ENCODE data around the gene ASPDH. TPM values are rescaled to one million over a fixed set of nuclear protein-coding genes. Genes with fewer than 3 reads are reported as not detected.
A peak's percentile ranks its signal among the peaks of the same experiment; 100 is the strongest.

Gene ASPDH
- total RNA-seq (2014; rRNA removed; shearing (Covaris generic)), result not detected in 2 replicates

DNA sequence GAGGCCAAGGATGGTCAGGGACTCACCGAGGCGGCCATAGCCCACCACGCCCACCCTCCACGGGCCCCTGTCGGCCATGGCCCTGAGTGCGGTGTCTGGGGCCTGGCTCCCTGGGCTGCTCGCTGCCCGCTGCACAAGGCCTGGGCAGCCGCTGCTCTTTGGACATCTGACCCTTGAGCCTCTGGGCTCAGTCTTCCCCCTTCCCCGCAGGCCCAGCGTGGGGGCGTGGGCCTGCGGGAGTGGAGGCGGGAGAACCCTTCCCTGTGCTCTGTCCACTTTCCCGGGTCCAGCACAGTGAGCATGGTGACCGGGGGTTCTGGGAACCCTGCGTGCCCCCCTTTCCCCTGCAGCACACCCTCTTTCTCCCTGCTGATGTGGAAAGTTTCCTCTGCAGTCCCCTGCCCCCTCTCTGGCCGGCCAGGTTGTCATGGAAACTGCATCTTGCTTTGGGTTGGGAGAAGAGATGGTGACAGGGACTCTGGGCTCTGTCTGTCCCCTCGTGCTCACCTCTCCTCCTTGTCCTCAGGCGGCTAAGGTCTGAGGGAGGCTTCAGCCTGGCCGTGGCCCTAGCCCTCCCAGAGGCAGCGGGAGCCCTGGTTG, at the start of gene ASPDH:
TSS of gene ASPDH (minus strand) at position 168 of the 600 bp plus-strand sequence. CDS start at position 78, 90 bp downstream.
- in situ Hi-C loops (cut with HindIII; ENCODE audit: low sequenced_read_pairs), result no loop called here
- peak; percentile 76 for DNase-seq (ENCODE audit: low spot score)

DNA sequence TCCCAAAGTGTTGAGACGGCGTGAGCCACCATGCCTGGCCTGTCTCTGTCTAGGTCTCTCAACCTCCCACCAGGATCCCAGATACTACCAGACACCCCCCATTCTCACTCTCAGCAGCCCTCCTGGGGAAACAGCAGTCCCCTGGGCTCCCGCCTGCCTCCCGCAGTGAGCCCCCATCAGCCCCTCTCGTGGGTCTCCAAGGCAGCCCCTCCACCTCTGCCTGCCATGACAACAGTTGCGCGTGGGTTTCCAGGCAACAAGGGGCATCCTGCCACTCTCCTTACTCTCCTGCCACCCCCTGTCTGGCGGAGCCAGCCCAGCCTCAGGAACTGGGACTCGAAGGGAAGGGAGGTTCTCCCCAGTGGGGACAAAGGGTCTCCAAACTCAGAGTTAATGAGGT, 49.3 kb upstream of the ASPDH start:
- in situ Hi-C loops (cut with HindIII; ENCODE audit: low sequenced_read_pairs), result no loop called here

DNA sequence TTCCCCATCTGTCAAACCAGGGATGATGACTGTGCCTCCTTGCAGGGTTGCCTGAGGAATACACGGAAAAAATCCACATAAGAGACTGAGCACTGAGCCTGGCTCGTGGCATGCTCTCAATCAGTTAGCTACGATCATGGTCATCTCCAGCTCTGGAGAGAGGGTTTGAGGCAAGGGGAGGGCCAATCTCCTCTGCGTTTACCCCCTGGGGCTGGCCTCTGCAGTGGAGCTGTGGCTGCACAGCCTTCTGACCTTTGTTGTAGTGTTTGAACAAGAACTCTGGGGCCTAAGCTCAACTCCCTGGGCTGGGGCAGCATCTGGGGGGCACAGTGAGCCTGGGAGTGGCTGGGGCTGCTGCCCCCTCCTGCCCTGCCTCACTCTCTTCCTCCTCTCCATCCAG, 48.6 kb upstream of the ASPDH start:
- in situ Hi-C loops (cut with HindIII; ENCODE audit: low sequenced_read_pairs), result no loop called here
- DNase-seq (ENCODE audit: low spot score), result no peak

More for the DNA sequence above, 49.3 kb upstream of the ASPDH start:
- DNase-seq (ENCODE audit: low spot score), result no peak

DNA sequence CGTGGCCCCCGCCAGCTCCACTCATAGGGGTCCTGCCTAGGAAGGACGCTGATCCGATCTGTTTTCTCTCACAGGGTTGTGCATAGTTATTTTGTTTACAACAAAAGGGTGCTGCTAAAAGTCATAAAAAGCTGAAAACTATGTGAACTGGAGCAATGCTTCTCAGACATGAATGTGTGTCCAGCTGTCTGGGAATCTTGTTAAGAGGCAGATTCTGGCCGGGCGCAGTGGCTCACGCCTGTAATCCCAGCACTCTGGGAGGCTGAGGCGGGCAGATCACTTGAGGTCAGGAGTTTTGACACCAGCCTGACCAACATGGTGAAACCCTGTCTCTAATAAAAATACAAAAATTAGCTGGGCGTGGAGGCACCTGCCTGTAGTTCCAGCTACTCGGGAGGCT, 45.9 kb upstream of the ASPDH start:
- no peak for DNase-seq (ENCODE audit: low spot score)
- in situ Hi-C loops (cut with HindIII; ENCODE audit: low sequenced_read_pairs), result no loop called here

DNA sequence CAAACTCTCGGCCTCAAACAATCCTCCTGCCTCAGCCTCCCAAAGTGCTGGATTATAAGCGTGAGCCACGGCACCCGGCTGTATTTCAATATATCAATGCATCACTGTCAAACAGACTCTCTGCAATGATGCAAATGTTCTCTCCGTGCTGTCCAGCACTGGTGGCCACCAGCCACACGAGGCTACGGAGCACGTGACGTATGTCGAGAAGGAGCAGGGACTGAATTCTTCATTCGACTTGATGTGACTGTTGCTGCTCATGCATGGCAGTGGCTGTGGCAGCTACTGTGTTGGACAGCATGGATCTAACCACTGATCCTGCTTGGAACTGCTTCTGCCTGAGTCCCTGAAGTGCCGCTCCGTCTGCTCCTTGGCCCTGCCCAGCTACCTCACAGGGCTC, 44.7 kb upstream of the ASPDH start:
- no peak for DNase-seq (ENCODE audit: low spot score)
- in situ Hi-C loops (cut with HindIII; ENCODE audit: low sequenced_read_pairs), result no loop called here

DNA sequence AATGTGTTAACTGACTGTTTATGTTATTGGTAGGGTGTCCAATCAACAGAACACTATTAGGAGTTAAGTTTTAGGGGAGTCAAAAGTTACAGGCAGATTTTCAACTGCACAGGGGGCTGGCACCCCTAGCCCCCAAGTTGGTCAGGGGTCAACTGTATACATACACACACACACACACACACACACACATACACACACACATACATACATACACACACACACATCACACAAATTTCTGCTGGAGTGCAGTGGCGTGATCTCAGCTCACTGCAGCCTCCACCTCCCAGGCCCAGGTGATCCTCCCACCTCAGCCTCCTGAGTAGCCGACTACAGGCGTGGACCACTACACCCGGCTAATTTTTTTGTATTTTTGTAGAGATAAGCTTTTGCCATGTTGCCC, 44.3 kb upstream of the ASPDH start:
- in situ Hi-C loops (cut with HindIII; ENCODE audit: low sequenced_read_pairs), result no loop called here
- DNase-seq (ENCODE audit: low spot score), result no peak

DNA sequence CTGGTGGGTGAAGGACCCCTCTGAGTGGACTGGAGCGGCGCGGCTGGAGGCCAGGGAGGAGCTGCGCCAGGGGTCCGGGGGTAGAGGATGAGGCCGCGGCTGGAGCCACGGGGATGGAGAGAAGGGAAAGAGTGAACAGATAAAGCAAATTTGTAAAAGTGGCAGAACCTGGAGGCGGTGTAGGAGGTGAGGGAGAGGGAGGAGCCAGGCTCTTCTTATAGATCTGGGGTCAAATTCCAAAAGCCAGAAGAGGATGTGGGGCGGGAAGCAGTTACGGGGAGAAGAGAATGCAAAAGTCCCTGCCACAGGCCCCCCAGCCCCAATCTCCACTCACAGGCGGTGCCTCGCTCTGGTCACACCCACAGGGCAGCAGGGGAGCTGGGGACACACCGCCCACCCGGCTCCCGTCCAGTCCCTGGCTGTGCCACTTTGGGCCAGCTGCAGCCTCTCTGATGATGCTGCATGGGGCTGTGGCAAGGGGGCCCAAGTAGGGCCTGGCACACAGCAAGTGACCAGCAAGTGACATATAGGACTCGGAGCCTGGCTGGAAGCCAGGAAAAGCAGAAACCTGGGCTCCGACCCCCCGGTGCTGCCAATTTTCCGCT, 43.4 kb upstream of the ASPDH start:
- in situ Hi-C loops (cut with HindIII; ENCODE audit: low sequenced_read_pairs), result no loop called here
- DNase-seq (ENCODE audit: low spot score), result no peak

DNA sequence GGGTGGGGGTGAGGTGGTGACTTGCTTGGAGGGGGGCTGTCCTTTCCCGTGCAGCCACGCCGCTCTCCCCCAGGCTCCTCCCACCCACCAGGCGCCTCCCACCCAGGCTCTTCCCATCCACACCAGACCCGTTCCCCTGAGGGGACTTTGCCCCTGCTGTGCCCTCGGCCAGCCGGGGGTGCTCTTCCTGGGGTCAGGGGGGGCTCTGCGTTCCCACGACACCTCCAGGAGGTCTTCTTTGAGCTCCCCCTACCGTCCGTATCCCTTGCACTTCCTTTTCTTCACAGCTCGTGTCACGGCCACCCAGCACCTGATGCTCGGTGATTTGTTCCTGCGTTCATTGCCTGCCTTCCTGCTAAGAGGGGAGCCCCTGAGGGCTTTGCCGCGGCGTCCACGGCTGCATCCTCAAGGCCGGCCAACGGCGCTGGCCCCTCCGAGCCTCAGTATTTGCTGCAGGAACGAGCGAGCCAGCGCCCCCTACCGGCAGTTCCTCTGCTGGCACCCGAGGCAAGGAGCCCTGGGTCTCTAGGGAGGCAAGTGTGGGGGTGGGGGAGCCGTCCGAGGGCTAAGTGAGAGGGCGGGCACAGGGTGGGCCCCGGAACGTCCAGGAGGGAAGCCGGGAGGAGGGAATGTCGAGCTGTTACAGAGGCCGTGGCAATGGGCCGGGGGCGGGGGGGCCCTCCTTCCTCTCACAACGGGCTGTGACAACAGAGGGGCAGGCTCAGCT, 42.7 kb upstream of the ASPDH start:
- in situ Hi-C loops (cut with HindIII; ENCODE audit: low sequenced_read_pairs), result no loop called here
- peak; percentile 87 for DNase-seq (ENCODE audit: low spot score)

DNA sequence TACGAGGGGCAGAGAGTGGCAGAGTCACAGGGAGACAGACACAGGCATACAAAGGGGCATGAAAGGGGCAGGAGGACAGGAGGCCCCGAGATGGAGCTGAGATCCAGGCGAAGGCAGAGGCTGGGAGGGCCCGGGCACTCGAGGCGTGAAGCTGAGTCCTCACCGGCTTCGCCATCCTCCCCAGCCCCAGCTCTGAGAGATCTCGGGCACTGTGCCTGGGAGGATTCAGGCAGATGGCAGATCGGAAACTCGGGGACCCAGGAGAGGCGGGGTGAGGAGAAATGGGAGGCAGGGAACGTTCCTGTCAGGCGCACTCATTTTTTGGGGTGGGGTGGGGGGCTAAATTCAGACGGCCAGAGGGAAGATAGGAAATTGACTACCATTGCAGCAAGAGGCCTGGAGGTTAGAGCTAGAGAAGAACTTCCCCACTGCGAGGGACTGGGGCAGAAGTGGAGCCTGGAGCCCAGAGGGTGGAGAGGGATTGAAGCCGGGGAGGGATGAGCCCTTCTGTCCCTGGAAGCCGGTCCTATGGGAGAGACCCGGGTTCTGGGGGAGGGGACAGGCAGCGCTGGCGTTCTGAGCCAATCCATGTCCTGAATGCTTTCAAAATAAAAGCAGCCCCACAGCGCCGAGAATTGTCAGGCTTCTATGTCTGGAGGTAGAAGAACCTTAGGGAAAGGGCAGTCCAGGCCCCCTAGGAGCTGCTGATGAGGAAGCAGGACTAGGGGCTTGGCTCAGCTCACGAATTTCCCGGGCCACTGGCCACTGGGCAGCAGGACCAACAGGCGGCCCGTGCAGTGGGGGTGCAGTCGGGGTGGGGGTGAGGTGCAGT, 42.0 kb upstream of the ASPDH start:
- in situ Hi-C loops (cut with HindIII; ENCODE audit: low sequenced_read_pairs), result no loop called here
- DNase-seq (ENCODE audit: low spot score), result peak; percentile 86

DNA sequence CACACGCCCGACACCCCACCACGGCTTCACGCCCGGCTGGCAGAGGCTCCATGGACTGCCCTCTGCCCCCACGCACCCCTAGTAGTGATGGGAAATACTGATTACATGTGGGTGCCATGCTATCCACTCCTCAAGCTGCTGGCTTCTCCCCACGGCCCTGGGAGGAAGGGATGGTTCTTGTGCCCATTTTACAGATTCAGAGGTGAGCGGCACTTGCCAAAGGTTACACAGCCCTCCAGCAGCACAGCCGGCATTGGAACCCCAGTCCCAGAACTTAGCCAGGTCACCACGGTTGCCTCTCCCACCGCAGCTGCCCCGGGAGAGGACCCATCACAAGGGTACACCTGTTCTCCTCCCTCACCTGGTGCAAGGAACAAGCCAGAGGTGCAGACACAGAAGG, 41.3 kb upstream of the ASPDH start:
- in situ Hi-C loops (cut with HindIII; ENCODE audit: low sequenced_read_pairs), result no loop called here
- DNase-seq (ENCODE audit: low spot score), result no peak

DNA sequence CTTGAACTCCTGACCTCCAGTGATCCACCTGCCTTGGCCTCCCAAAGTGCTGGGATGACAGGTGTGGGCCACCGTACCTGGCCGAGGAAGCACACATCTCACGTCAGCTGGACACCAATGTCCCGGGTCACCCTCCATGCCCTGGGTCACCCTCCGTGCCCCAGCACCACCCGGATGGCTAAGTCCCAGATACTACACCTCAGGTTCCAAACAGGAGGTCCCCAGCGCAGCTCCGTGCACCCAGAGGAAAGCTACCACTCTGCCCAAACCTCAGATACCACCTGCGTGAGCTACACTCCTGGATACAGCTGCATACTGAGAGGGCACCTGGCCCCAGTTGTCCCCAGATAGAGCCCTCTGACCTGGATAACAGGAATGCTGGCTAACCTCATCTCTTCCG, 40.5 kb upstream of the ASPDH start:
- in situ Hi-C loops (cut with HindIII; ENCODE audit: low sequenced_read_pairs), result no loop called here
- no peak for DNase-seq (ENCODE audit: low spot score)

DNA sequence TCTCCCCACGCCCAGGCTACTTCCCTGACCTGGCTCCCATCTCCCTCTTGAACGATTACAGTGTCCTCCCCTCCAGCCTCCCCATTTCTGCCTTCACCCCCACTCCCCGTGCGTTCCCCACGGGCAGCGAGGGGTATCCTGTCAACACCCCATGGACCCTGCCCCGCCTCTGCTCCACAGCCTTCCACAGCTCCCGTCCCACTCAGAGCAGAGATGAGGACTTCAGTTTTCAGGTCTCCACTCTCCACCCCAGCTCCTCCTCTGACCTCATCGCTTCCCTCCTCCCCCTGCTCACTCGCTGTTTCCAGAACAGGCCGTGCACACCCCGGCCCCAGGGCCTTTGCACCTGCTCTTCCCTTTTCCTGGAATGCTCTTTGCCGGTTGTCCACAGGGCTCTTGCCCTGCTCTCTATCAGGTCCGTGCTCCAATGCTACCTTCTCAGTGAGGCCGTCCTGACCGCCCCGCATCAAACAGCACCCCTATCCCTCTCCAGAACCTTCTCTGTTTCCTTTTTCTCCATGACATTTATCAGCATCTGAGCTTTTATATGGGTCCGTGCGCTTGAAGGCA, 39.5 kb upstream of the ASPDH start:
- in situ Hi-C loops (cut with HindIII; ENCODE audit: low sequenced_read_pairs), result no loop called here
- no peak for DNase-seq (ENCODE audit: low spot score)

DNA sequence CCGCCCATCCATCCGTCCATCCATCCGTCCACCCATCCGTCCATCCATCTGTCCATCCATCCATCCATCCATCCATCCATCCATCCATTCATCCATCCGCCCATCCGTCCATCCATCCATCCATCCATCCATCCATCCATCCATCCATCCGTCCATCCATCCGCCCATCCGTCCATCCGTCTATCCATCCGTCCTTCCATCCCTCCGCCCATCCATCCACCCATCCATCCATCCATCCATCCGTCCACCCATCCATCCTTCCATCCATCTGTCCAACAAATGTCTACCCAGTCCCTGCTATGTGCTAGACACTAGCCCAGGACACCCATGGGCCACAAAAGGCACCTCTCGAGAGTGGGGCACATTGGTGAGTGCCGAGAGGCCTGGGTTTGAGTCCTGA, 38.8 kb upstream of the ASPDH start:
- in situ Hi-C loops (cut with HindIII; ENCODE audit: low sequenced_read_pairs), result no loop called here
- no peak for DNase-seq (ENCODE audit: low spot score)

DNA sequence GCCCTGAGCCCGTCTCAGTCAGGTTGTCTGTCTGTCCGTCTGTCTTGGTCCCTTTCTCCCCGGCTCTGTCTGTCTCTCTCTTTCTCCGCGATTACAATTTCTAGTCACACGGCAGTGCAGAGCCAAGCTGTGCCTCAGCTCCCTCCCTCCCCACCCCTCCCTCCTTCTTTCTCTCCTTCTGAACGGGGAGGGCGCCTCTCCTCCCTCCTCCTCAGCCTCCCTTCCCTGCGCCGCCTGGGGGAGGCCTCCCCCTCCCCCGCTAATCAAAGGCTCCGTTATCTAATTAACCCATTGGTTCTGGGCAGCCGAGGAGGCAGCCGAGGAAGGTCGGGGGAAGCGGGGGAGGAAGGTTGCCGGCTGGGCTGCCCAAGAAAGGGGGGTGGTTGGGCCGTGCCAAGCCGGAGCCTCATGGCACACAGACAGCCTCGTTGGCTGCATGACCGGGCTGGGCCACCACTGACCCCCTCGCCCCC, 38.0 kb upstream of the ASPDH start:
- DNase-seq (ENCODE audit: low spot score), result peak; percentile 89
- in situ Hi-C loops (cut with HindIII; ENCODE audit: low sequenced_read_pairs), result no loop called here

DNA sequence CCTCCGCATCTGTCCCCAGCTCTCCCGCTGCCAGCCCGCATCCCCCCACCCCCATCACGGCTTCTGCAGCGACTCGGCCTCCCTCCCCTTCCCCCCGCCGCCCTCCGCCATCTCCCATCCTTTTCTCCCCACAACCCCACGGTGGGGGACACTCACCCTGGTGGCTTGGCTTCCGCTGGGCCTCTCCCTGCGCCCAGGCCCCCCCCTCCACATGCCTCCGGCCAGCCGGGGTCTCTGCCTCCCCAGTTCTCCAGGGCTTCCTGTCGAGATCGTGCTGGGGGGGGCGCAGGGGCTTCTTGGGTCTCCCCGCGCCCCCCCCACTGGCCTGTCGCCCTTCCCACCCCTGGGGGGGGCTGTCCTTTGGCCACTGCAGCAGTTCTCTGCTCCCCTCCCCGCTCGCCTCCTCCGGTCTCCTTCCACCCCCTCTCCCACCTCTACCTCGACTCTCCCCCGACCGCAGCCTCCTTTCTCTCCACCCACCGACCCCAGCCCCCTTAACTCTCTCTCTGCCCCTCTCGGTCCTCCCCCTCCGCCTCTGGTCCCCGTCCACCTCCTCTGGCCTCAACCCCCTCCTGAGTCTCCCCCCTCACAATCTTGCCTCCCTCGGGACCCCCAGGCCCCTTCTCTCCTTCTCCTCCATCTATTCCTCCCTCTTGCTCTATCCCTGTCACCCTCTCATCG, 37.5 kb upstream of the ASPDH start:
- DNase-seq (ENCODE audit: low spot score), result no peak
- in situ Hi-C loops (cut with HindIII; ENCODE audit: low sequenced_read_pairs), result no loop called here

DNA sequence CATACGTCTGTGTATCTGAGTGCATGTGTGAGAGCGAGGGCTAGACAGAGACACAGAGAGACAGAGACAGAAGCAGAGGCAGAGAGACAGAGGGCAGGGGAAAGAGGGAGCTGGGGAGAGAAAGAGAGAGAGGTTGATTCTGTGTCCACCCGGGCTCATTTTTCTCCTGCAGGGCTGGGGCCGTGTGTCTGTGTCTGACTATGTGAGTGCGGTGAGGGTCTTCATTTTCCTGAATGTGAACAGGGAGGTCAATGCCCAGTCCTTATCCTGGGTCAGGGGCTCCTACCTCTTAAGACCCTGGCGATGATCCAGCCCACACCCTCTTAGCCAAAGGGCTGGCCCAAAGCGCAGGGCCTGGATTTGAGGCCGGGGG, 36.9 kb upstream of the ASPDH start:
- peak; percentile 42 for DNase-seq (ENCODE audit: low spot score)
- in situ Hi-C loops (cut with HindIII; ENCODE audit: low sequenced_read_pairs), result no loop called here

DNA sequence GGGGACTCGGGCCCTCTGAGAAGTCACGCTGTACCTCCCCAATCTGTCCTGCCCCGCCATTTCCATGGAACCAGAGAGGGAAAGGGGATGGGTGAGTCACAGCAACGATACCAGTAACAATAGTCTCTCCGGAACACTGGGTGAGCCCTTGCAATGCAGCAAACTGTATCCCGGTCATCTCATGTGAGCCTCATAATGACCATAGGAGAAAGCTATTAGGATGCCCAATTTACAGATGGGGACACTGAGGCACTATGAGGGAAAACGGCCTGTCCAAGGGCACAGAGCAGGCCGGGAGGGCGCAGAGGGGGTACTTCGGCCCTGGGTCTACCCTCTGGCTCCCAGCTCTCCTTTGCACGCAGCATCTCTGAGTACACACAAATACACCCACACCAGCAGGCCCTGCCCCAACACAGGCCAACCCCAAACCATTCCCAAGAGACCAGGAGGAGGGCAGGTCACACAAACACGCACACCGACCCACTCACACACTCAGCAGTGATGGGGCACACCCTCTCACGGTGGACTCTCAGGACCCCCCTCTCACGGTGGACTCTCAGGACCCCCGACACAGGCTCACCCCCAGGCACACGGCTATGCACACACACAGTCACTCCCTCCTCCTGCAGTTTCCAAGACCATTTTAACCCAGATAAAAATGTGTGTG, 36.3 kb upstream of the ASPDH start:
- in situ Hi-C loops (cut with HindIII; ENCODE audit: low sequenced_read_pairs), result no loop called here

More for the DNA sequence above, 36.3 kb upstream of the ASPDH start:
- DNase-seq (ENCODE audit: low spot score), result no peak
